Thyroid gland (tissue), 4 donors: ENCODE data around the gene CA14.

Experiments used
- CTCF ChIP-seq, 6 experiments: fragments of 200-600 bp in 3 of 6; fragments of 450-650 bp in 3 of 6; sonication (generic) in 3 of 6; IDR thresholded peaks; one replicate each; pipeline ENCODE4 v1.5.1; 2016 to 2019; ENCODE audit warnings: antibody characterized with exemption in 6 of 6, mild to moderate bottlenecking in 2 of 6, inconsistent platforms in 1 of 6, moderate library complexity in 1 of 6
- POLR2A ChIP-seq, 2 donors: fragments of 450-650 bp; IDR thresholded peaks; one replicate each; pipeline ENCODE4 v1.6.1; 2017; ENCODE audit warnings: antibody characterized with exemption in 2 of 2, mild to moderate bottlenecking in 2 of 2, moderate library complexity in 1 of 2

GRCh38 chr1:150281221-150281757 lies 23.7 kb downstream of the CA14 start:
- TF ChIP-seq POLR2A (IDR thresholded peaks at IDR 0.05) (no peak), CTCF (IDR thresholded peaks at IDR 0.05) (peak; percentile 38 to 83 (median 64))
